Suprapubic skin (tissue), 4 donors: ENCODE results near the gene PTGES. TPM values are rescaled to one million over a fixed set of nuclear protein-coding genes. Genes with fewer than 3 reads are reported as not detected.

Source experiments
- DNase-seq, 2 donors: peaks; one replicate each; pipeline ENCODE4 v3.0.0-alpha.2; 2019; ENCODE audit warnings: low spot score in 2 of 2
- H3K27ac ChIP-seq: fragments of 200-600 bp; sonication (generic); one replicate; pipeline ENCODE4 v1.5.1; 2019
- H3K27me3 ChIP-seq: fragments of 200-600 bp; sonication (generic); one replicate; pipeline ENCODE4 v1.5.1; 2019
- H3K36me3 ChIP-seq: fragments of 200-600 bp; sonication (generic); one replicate; pipeline ENCODE4 v1.5.1; 2019
- H3K4me1 ChIP-seq: fragments of 200-600 bp; sonication (generic); one replicate; pipeline ENCODE4 v1.5.1; 2019
- H3K4me3 ChIP-seq: fragments of 200-600 bp; sonication (generic); one replicate; pipeline ENCODE4 v1.5.1; 2019; ENCODE audit warnings: mild to moderate bottlenecking
- H3K9me3 ChIP-seq: fragments of 200-600 bp; sonication (generic); one replicate; pipeline ENCODE4 v1.5.1; 2019
- CTCF ChIP-seq, 2 donors: fragments of 200-600 bp in 1 of 2; fragments of 450-650 bp in 1 of 2; sonication (generic) in 1 of 2; IDR thresholded peaks; one replicate each; pipeline ENCODE4 v1.5.1; 2016 to 2019; ENCODE audit warnings: antibody characterized with exemption in 2 of 2, mild to moderate bottlenecking in 1 of 2, moderate library complexity in 1 of 2
- EP300 ChIP-seq: sonication (generic); formaldehyde crosslinking; IDR thresholded peaks from one replicate; pipeline ENCODE4 v1.6.1; 2017; ENCODE audit warnings: antibody characterized with exemption
- POLR2A ChIP-seq, 2 donors: fragments of 450-650 bp; IDR thresholded peaks; one replicate each; pipeline ENCODE4 v1.6.1; 2017; ENCODE audit warnings: antibody characterized with exemption in 2 of 2, mild to moderate bottlenecking in 2 of 2, moderate library complexity in 2 of 2
- POLR2AphosphoS5 ChIP-seq, 3 donors: sonication (generic); formaldehyde crosslinking; IDR thresholded peaks; one replicate each; pipeline ENCODE4 v1.6.1; 2017; ENCODE audit warnings: antibody characterized with exemption in 3 of 3
- WGBS: methylation state at CpG from one replicate; pipeline ENCODE4 v1.1.5; 2018; 5-methylcytosine and 5-hydroxymethylcytosine counted together
- total RNA-seq, 4 donors: library from RNA; depleted of rRNA; stranded (reverse); fragments of >200 nt; gene quantifications; one replicate each; pipeline ENCODE4 v1.1.0, GENCODE V29; 2016

Gene PTGES
- total RNA-seq, 4 donors from 2014 or later: 21.8 to 38.8 (median 24.0) TPM

GRCh38 chr9:129708793-129709192, 44.0 kb downstream of the PTGES start:
- H3K9me3 ChIP-seq: no peaks in the 10 kb centered on the region
- H3K27ac ChIP-seq: peak overlapping the region; percentile 4
- peaks cover 27% of the 10 kb centered on the region for H3K4me1 ChIP-seq
- TF ChIP-seq EP300 (no peak), CTCF (IDR thresholded peaks at IDR 0.05) (no peak), POLR2AphosphoS5 (IDR thresholded peaks at IDR 0.05) (no peak), POLR2A (IDR thresholded peaks at IDR 0.05) (no peak)
- no peak overlapping the region for H3K4me3 ChIP-seq
- no peaks in the 10 kb centered on the region for H3K27me3 ChIP-seq
- no peaks in the 10 kb centered on the region for H3K36me3 ChIP-seq
- DNase-seq: no peak
- 74% methylated on average over 6 of the region's 6 CpGs for WGBS

GRCh38 chr9:129704807-129705206, 48.0 kb downstream of the PTGES start:
- TF ChIP-seq POLR2AphosphoS5 (IDR thresholded peaks at IDR 0.05): no peak
- no peak for TF ChIP-seq EP300
- TF ChIP-seq POLR2A (IDR thresholded peaks at IDR 0.05): no peak
- no peak for TF ChIP-seq CTCF (IDR thresholded peaks at IDR 0.05)
- Histone ChIP-seq H3K36me3 (no peaks in the 10 kb centered on the region), H3K4me1 (peaks cover 37% of the 10 kb centered on the region), H3K9me3 (no peaks in the 10 kb centered on the region), H3K27me3 (peaks cover under 1% of the 10 kb centered on the region), H3K4me3 (no peak overlapping the region), H3K27ac (peak overlapping the region; percentile 68)
- WGBS: 59% methylated on average over 8 of the region's 8 CpGs
- no peak for DNase-seq

- no peak overlapping the region for H3K4me3 ChIP-seq
These were observed 49.0 kb downstream of the PTGES start for GRCh38 chr9:129703667-129704355.

GRCh38 chr9:129702589-129703520, 50.0 kb downstream of the PTGES start:
- H3K27ac ChIP-seq: peak overlapping the region; percentile 74
- TF ChIP-seq POLR2A (IDR thresholded peaks at IDR 0.05) (no peak), POLR2AphosphoS5 (IDR thresholded peaks at IDR 0.05) (peak in 1 of 3 donors; percentile 27), CTCF (IDR thresholded peaks at IDR 0.05) (no peak)
- H3K36me3 ChIP-seq: no peaks in the 10 kb centered on the region
- peaks cover 2% of the 10 kb centered on the region for H3K27me3 ChIP-seq
- no peaks in the 10 kb centered on the region for H3K9me3 ChIP-seq
- no peak overlapping the region for H3K4me3 ChIP-seq
- peak in 1 of 2 donors; percentile 86 for DNase-seq
- WGBS: 16% methylated on average over 9 of the region's 19 CpGs
- H3K4me1 ChIP-seq: peaks cover 46% of the 10 kb centered on the region

More at GRCh38 chr9:129703667-129704355, 49.0 kb downstream of the PTGES start:
- WGBS: 38% methylated on average over 12 of the region's 17 CpGs
- peaks cover 37% of the 10 kb centered on the region for H3K4me1 ChIP-seq
- TF ChIP-seq POLR2A (IDR thresholded peaks at IDR 0.05) (no peak), EP300 (no peak), POLR2AphosphoS5 (IDR thresholded peaks at IDR 0.05) (no peak), CTCF (IDR thresholded peaks at IDR 0.05) (no peak)
- DNase-seq: peak in 1 of 2 donors; percentile 79
- no peaks in the 10 kb centered on the region for H3K36me3 ChIP-seq
- peaks cover 2% of the 10 kb centered on the region for H3K27me3 ChIP-seq
- H3K9me3 ChIP-seq: no peaks in the 10 kb centered on the region
- peak overlapping the region; percentile 68 for H3K27ac ChIP-seq

- H3K9me3 ChIP-seq: no peaks in the 10 kb centered on the region
- DNase-seq: no peak
- no peak overlapping the region for H3K4me3 ChIP-seq
- peaks cover 15% of the 10 kb centered on the region for H3K27me3 ChIP-seq
- H3K36me3 ChIP-seq: no peaks in the 10 kb centered on the region
- 89% methylated on average over 5 of the region's 5 CpGs for WGBS
- H3K4me1 ChIP-seq: peaks cover 58% of the 10 kb centered on the region
- H3K27ac ChIP-seq: peak overlapping the region; percentile 74
- TF ChIP-seq CTCF (IDR thresholded peaks at IDR 0.05) (no peak), EP300 (no peak), POLR2AphosphoS5 (IDR thresholded peaks at IDR 0.05) (no peak), POLR2A (IDR thresholded peaks at IDR 0.05) (no peak)
These were observed 51.3 kb downstream of the PTGES start for GRCh38 chr9:129701549-129701948.
